Fibroblast of lung (primary cell): ENCODE data around the gene PPP1R18. TPM values are rescaled to one million over a fixed set of nuclear protein-coding genes. Genes with fewer than 3 reads are reported as not detected.
"Not testable (repeated sequence)": the region's sequence is repeated elsewhere in the genome, so short reads cannot be mapped to it uniquely, and the experiment has no call there.

Experiments
- DNase-seq, 2 donors: peaks; one replicate each; pipeline versions ENCODE4 v3.0.0 to v3.0.0-alpha.2; 2010; ENCODE audit warnings: low read depth in 2 of 2
- H2AFZ ChIP-seq: 2 replicates; pipeline ENCODE4 v1.5.1; 2012; ENCODE audit warnings: low read length, control low read depth, inconsistent platforms
- H3K27ac ChIP-seq: 2 replicates; pipeline ENCODE4 v1.5.1; 2011; ENCODE audit warnings: low read length, control low read depth; ENCODE audit not compliant: insufficient read depth
- H3K27me3 ChIP-seq: 2 replicates; pipeline ENCODE4 v1.5.1; 2011; ENCODE audit warnings: mild to moderate bottlenecking, low read length; ENCODE audit not compliant: control insufficient read depth, insufficient read depth
- H3K36me3 ChIP-seq: 2 replicates; pipeline ENCODE4 v1.5.1; 2011; ENCODE audit warnings: low read length; ENCODE audit not compliant: control insufficient read depth, insufficient read depth
- H3K4me1 ChIP-seq: 2 replicates; pipeline ENCODE4 v1.5.1; 2011; ENCODE audit warnings: low read length; ENCODE audit not compliant: control insufficient read depth, insufficient read depth; ENCODE audit errors: extremely low read depth
- H3K4me2 ChIP-seq: 2 replicates; pipeline ENCODE4 v1.5.1; 2011; ENCODE audit warnings: low read length, control low read depth; ENCODE audit not compliant: insufficient read depth; ENCODE audit errors: extremely low read depth
- H3K4me3 ChIP-seq, 4 experiments: fragments of 200-600 bp in 1 of 4; sonication (generic) in 1 of 4; replicated peaks in 1 of 4; 2 replicates each; pipeline ENCODE4 v1.5.1; 2011 to 2016; ENCODE audit warnings: low read length in 4 of 4, low read depth in 3 of 4, mild to moderate bottlenecking in 3 of 4, control low read depth in 2 of 4, inconsistent platforms in 1 of 4, mixed read lengths in 1 of 4; ENCODE audit not compliant: insufficient read depth in 1 of 4; ENCODE audit errors: control extremely low read depth in 1 of 4
- H3K79me2 ChIP-seq: 2 replicates; pipeline ENCODE4 v1.5.1; 2012; ENCODE audit warnings: mild to moderate bottlenecking, low read length, inconsistent platforms; ENCODE audit not compliant: control insufficient read depth, insufficient read depth
- H3K9ac ChIP-seq: 2 replicates; pipeline ENCODE4 v1.5.1; 2011; ENCODE audit warnings: mild to moderate bottlenecking, low read length, control low read depth; ENCODE audit not compliant: insufficient read depth
- H3K9me3 ChIP-seq: 2 replicates; pipeline ENCODE4 v1.5.1; 2012; ENCODE audit warnings: low read depth, low read length; ENCODE audit not compliant: control insufficient read depth, insufficient read depth
- H4K20me1 ChIP-seq: 2 replicates; pipeline ENCODE4 v1.5.1; 2011; ENCODE audit warnings: low read length; ENCODE audit not compliant: control insufficient read depth, insufficient read depth; ENCODE audit errors: extremely low read depth
- EZH2 ChIP-seq: IDR thresholded peaks from 2 replicates; pipeline ENCODE4 v1.5.1; 2012; ENCODE audit warnings: low read length, control low read depth, mild to moderate bottlenecking; ENCODE audit errors: missing control alignments
- polyA plus RNA-seq, 2 donors: library from polyadenylated mRNA; depleted of rRNA in 1 of 2; stranded (reverse) in 1 of 2; unstranded in 1 of 2; fragments of >200 nt; gene quantifications; 2 replicates each; pipeline ENCODE4 v1.2.1, GENCODE V29; 2011 to 2012; ENCODE audit warnings: missing spikeins in 1 of 2
- total RNA-seq: library from RNA; depleted of rRNA; stranded (reverse); fragments of >200 nt; gene quantifications from 2 replicates; pipeline ENCODE4 v1.2.1, GENCODE V29; 2014
- TF ChIP-seq, protein P1 (sequence below), 2 donors: IDR thresholded peaks in 1 of 2; conservative IDR thresholded peaks in 1 of 2; 1 replicate in 1 of 2; 2 replicates in 1 of 2; pipeline ENCODE4 v1.5.1; 2011 to 2012; ENCODE audit warnings: low read length in 2 of 2, control low read depth in 1 of 2, inconsistent platforms in 1 of 2, low read depth in 1 of 2, mild to moderate bottlenecking in 1 of 2

PPP1R18 gene
- total and polyA plus RNA-seq, 2 donors (not counting 1 experiment from before 2014, with no cell fraction given) = 63.4 to 92.6 TPM

DNA sequence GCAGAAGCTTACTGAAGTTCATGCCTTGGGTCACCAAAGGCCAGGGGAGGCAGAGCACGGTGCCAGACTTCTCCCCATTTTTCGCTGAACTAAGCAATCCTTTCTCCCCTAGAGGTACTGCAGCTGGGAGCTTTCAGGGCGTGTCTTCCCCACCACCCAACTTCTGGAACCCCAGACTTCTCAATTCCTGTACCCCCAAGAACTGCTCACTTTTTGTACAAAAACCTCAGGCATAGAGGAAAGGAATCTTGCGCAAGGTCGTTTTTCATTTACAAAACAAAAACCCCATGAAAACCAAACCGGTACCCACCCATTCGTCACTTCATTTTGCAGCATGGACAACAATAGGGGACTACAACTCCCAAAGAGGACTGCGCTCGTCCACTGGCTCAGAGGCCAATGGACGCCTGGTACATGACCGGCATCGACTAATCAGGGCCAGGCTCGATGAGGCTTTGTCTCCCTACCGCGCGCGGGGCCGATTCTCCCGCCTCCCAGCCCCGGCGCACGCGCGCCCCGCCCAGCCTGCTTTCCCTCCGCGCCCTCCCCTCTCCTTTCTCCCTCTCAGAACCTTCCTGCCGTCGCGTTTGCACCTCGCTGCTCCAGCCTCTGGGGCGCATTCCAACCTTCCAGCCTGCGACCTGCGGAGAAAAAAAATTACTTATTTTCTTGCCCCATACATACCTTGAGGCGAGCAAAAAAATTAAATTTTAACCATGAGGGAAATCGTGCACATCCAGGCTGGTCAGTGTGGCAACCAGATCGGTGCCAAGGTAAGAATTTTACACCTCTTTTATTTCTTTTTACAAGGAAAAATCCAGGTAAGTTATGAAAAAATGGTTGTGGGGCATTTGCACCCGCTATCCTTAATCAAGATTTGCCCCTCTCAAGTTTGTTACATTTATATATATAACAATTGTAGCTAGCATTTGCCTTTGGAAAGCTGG is 33.6 kb upstream of the PPP1R18 start, which contains the start of gene TUBB:
TSS of gene TUBB (plus strand) at position 562 of the 947 bp plus-strand sequence. CDS start at position 717, 155 bp downstream.
- H3K4me1 ChIP-seq = peaks cover 13% of the 10 kb centered on the region

DNA sequence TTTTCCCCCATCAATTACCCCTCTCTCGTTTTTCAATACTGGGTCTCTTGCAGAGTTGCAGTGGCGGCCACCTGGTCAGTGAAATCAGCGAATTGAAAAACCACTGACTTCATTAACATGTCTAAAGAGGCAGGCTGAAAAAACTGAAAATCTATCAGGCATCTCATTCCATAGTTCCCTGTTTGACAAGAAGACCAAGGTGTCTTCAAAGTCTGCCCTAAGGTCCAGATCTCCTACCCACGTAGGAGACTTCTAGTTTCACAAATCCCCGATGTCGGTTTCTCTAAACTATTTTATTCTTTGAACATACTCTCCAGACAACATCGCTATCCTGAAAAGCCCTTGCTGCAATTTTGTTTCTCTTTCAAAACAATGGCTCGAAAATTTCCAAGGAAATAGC is 32.9 kb upstream of the PPP1R18 start:
- peaks cover 12% of the 10 kb centered on the region for H3K36me3 ChIP-seq

More for the DNA sequence above, 33.6 kb upstream of the PPP1R18 start, which contains the start of gene TUBB:
- peak within 1 kb of the TSS; percentile 67 to 96 (median 85) for H3K4me3 ChIP-seq
- no peaks in the 10 kb centered on the region for H3K9me3 ChIP-seq
- H3K27me3 ChIP-seq = no peaks in the 10 kb centered on the region
- no peak for TF ChIP-seq EZH2
- DNase-seq = peak; percentile 98
- H3K27ac ChIP-seq = peak within 1 kb of the TSS; percentile 94
- peak within 1 kb of the TSS; percentile 87 for H3K9ac ChIP-seq
- peaks cover 67% of the 10 kb centered on the region for H3K79me2 ChIP-seq
- peaks cover 5% of the 10 kb centered on the region for H4K20me1 ChIP-seq
- peak within 1 kb of the TSS; percentile 22 for H2AFZ ChIP-seq
- peak within 1 kb of the TSS; percentile 97 for H3K4me2 ChIP-seq
- H3K36me3 ChIP-seq = peaks cover 12% of the 10 kb centered on the region

DNA sequence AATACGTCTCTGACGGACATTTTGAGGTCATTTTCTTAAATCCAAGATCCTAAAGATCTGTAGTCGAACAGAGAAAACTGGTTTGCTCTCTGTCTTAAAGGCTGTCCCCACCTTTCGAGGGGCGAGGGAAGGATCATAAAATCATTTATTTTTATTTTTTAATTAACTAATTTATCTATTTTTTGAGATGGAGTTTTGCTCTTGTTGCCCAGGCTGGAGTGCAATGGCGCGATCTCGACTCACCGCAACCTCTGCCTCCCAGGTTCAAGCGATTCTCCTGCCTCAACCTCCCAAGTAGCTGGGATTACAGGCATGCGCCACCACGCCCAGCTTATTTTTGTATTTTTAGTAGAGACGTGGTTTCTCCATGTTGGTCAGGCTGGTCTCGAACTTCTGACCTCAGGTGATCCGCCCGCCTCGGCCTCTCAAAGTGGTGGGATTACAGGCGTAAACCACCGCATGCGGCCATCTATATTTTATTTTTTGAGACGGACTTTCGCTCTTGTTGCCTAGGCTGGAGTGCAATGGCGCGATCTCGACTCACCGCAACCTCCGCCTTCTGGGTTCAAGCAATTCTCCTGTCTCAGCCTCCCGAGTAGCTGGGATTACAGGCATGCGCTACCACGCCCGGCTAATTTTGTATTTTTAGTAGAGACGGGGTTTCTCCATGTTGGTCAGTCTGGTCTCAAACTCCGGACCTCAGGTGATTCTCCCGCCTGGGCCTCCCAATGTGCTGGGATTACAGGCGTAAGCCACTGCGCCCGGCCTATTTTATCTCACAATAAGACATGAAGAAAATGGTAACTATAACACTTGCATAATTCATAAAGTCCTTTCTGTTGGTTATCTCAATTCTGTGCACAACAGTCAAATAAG is 31.6 kb upstream of the PPP1R18 start:
- not testable (repeated sequence) for H3K36me3 ChIP-seq, H3K27me3 ChIP-seq, H3K9me3 ChIP-seq, DNase-seq, H3K4me1 ChIP-seq, H3K9ac ChIP-seq, H4K20me1 ChIP-seq, H2AFZ ChIP-seq
- Histone ChIP-seq H3K27ac (peak overlapping the region; percentile 72), H3K4me3 (peak overlapping the region in 2 of 4 experiments; percentile 52 to 70), H3K4me2 (peak overlapping the region; percentile 59), H3K79me2 (peaks cover 47% of the 10 kb centered on the region)

More for the DNA sequence above, 32.9 kb upstream of the PPP1R18 start:
- peak overlapping the region; percentile 83 for H3K27ac ChIP-seq
- DNase-seq = peak in 1 of 2 donors; percentile 29
- H4K20me1 ChIP-seq = peaks cover 5% of the 10 kb centered on the region
- H2AFZ ChIP-seq = peak overlapping the region; percentile 22
- no peak for TF ChIP-seq EZH2
- TF ChIP-seq, protein P1, sequence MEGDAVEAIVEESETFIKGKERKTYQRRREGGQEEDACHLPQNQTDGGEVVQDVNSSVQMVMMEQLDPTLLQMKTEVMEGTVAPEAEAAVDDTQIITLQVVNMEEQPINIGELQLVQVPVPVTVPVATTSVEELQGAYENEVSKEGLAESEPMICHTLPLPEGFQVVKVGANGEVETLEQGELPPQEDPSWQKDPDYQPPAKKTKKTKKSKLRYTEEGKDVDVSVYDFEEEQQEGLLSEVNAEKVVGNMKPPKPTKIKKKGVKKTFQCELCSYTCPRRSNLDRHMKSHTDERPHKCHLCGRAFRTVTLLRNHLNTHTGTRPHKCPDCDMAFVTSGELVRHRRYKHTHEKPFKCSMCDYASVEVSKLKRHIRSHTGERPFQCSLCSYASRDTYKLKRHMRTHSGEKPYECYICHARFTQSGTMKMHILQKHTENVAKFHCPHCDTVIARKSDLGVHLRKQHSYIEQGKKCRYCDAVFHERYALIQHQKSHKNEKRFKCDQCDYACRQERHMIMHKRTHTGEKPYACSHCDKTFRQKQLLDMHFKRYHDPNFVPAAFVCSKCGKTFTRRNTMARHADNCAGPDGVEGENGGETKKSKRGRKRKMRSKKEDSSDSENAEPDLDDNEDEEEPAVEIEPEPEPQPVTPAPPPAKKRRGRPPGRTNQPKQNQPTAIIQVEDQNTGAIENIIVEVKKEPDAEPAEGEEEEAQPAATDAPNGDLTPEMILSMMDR (conservative IDR thresholded peaks at IDR 0.05 in 1 of 2, IDR thresholded peaks at IDR 0.05 in 1 of 2; ENCODE audit: low read depth in 1 of 2, low read length in 2 of 2) = no peak
- H3K9ac ChIP-seq = peak overlapping the region; percentile 62
- peaks cover 9% of the 10 kb centered on the region for H3K4me1 ChIP-seq
- peaks cover 60% of the 10 kb centered on the region for H3K79me2 ChIP-seq
- H3K4me2 ChIP-seq = peak overlapping the region; percentile 97
- no peaks in the 10 kb centered on the region for H3K9me3 ChIP-seq
- H3K27me3 ChIP-seq = no peaks in the 10 kb centered on the region
- peak overlapping the region; percentile 67 to 87 (median 73) for H3K4me3 ChIP-seq
